PC-9 (cell line): ENCODE measurements around the gene KRT76. TPM values are rescaled to one million over a fixed set of nuclear protein-coding genes. Genes with fewer than 3 reads are reported as not detected.

ENCODE experiments used
- BruUV-seq: library from RNA; stranded (reverse); fragments of 400-500 nt; replicated peaks from 2 replicates; lab custom pipeline; 2021; lab: Mats Ljungman, UMichigan
- CTCF ChIA-PET: fragments of 300-600 bp; sonication (Branson Sonifier 250); formaldehyde crosslinking; loops from one replicate; lab custom pipeline; 2022; ENCODE audit warnings: antibody characterized with exemption; lab: Charles Lee
- POLR2A ChIA-PET: fragments of 300-600 bp; sonication (Branson Sonifier 250); formaldehyde crosslinking; loops from one replicate; lab custom pipeline; 2022; ENCODE audit warnings: antibody characterized with exemption; ENCODE audit not compliant: unreplicated experiment; lab: Charles Lee
- DNase-seq, 2 experiments: peaks; one replicate each; pipeline versions ENCODE4 v3.0.0 to v3.0.0-alpha.2; 2015 to 2022; ENCODE audit warnings: mixed read lengths in 1 of 2
- H2AFZ ChIP-seq: fragments of 200-600 bp; sonication (generic); 2 replicates; pipeline ENCODE4 v1.8.1; 2017; ENCODE audit warnings: antibody characterized with exemption
- H3F3A ChIP-seq: fragments of 200-600 bp; sonication (generic); 2 replicates; pipeline ENCODE4 v1.8.1; 2017; ENCODE audit warnings: antibody characterized with exemption, mild to moderate bottlenecking, low read depth; ENCODE audit not compliant: insufficient read depth
- H3K27ac ChIP-seq: fragments of 200-600 bp; sonication (generic); 2 replicates; pipeline ENCODE4 v1.6.1; 2016; ENCODE audit warnings: mixed run types
- H3K27me3 ChIP-seq: fragments of 200-600 bp; sonication (generic); 2 replicates; pipeline ENCODE4 v1.6.1; 2016; ENCODE audit warnings: low read depth, mixed run types; ENCODE audit not compliant: insufficient read depth
- H3K36me3 ChIP-seq: fragments of 200-600 bp; sonication (generic); 2 replicates; pipeline ENCODE4 v1.6.1; 2016; ENCODE audit warnings: low read depth, mixed run types
- H3K4me1 ChIP-seq: fragments of 200-600 bp; sonication (generic); replicated peaks from 2 replicates; pipeline ENCODE4 v1.6.1; 2016; ENCODE audit warnings: mixed run types; ENCODE audit not compliant: insufficient read depth
- H3K4me2 ChIP-seq: fragments of 200-600 bp; sonication (generic); 2 replicates; pipeline ENCODE4 v1.6.1; 2017; ENCODE audit warnings: mixed run types
- H3K4me3 ChIP-seq: fragments of 200-600 bp; sonication (generic); 2 replicates; pipeline ENCODE4 v1.6.1; 2016; ENCODE audit warnings: mixed run types
- H3K79me2 ChIP-seq: fragments of 200-600 bp; sonication (generic); 2 replicates; pipeline ENCODE4 v1.6.1; 2017; ENCODE audit warnings: low read depth, mixed run types
- H3K9me2 ChIP-seq: fragments of 200-600 bp; sonication (generic); 2 replicates; pipeline ENCODE4 v1.8.1; 2017; ENCODE audit warnings: mild to moderate bottlenecking; ENCODE audit not compliant: insufficient read depth
- H3K9me3 ChIP-seq: fragments of 200-600 bp; sonication (generic); 2 replicates; pipeline ENCODE4 v1.8.1; 2016; ENCODE audit warnings: low read depth; ENCODE audit not compliant: insufficient read depth
- H4K20me1 ChIP-seq: fragments of 200-600 bp; sonication (generic); 2 replicates; pipeline ENCODE4 v1.8.1; 2017; ENCODE audit not compliant: insufficient read depth
- CTCF ChIP-seq: fragments of 200-600 bp; sonication (generic); conservative IDR thresholded peaks from 2 replicates; pipeline ENCODE4 v1.6.1; 2017; ENCODE audit warnings: mixed run types, antibody characterized with exemption, mild to moderate bottlenecking, moderate library complexity
- EZH2 ChIP-seq: fragments of 200-600 bp; sonication (generic); IDR thresholded peaks from 2 replicates; pipeline ENCODE4 v1.8.0; 2017; ENCODE audit warnings: antibody characterized with exemption, low read depth
- intact Hi-C: fragments of 100-400 bp; cut with micrococcal nuclease; formaldehyde crosslinking; loops from one replicate; pipeline ENCODE4 v1.10.0; 2022; ENCODE audit not compliant: unreplicated experiment
- total RNA-seq: library from RNA; stranded (reverse); gene quantifications from 2 replicates; pipeline ENCODE4 v1.2.3, GENCODE V29; 2021

Gene KRT76
- total RNA-seq, 1 experiment from 2014 or later: not detected

- Histone ChIP-seq H3K9me2 (no peaks in the 10 kb centered on the region), H2AFZ (no peak overlapping the region), H4K20me1 (no peaks in the 10 kb centered on the region), H3K27me3 (no peaks in the 10 kb centered on the region), H3K9me3 (no peaks in the 10 kb centered on the region), H3F3A (no peaks in the 10 kb centered on the region), H3K36me3 (no peaks in the 10 kb centered on the region), H3K4me3 (no peak overlapping the region), H3K27ac (no peak overlapping the region), H3K4me2 (no peak overlapping the region), H3K4me1 (no peaks in the 10 kb centered on the region), H3K79me2 (no peaks in the 10 kb centered on the region)
- ChIA-PET CTCF (interaction anchor here (0.6 kb wide), 1 partner anchor 138 kb away, joined by 4 read pairs; no protein-coding TSS in a partner anchor), POLR2A (no interaction called here)
- no peak for TF ChIP-seq EZH2
- TF ChIP-seq CTCF: no peak
- no TSS peak for BruUV-seq
- intact Hi-C loops: loop anchor here (5.0 kb wide), 1 partner anchor 127 kb away; no protein-coding TSS in a partner anchor
- DNase-seq: no peak
Observed at GRCh38 chr12:52739963-52740362, 37.2 kb downstream of the KRT76 start.

- Histone ChIP-seq H3K36me3 (no peaks in the 10 kb centered on the region), H3K4me2 (no peak overlapping the region), H3K27me3 (peaks cover 33% of the 10 kb centered on the region), H4K20me1 (no peaks in the 10 kb centered on the region), H3K4me3 (no peak overlapping the region), H3K79me2 (no peaks in the 10 kb centered on the region), H2AFZ (no peak overlapping the region), H3K4me1 (no peaks in the 10 kb centered on the region), H3K27ac (no peak overlapping the region), H3K9me3 (no peaks in the 10 kb centered on the region), H3K9me2 (no peaks in the 10 kb centered on the region), H3F3A (no peaks in the 10 kb centered on the region)
- TF ChIP-seq CTCF (no peak), EZH2 (no peak)
- intact Hi-C loops: no loop called here
- DNase-seq: no peak
- ChIA-PET CTCF (no interaction called here), POLR2A (no interaction called here)
- no TSS peak for BruUV-seq
Observed at GRCh38 chr12:52735816-52736632, 41.1 kb downstream of the KRT76 start.

- TF ChIP-seq EZH2 (no peak), CTCF (no peak)
- H3K36me3 ChIP-seq: no peaks in the 10 kb centered on the region
- no peak overlapping the region for H3K4me2 ChIP-seq
- H3K27me3 ChIP-seq: peaks cover 41% of the 10 kb centered on the region
- H3F3A ChIP-seq: no peaks in the 10 kb centered on the region
- H2AFZ ChIP-seq: no peak overlapping the region
- no peak overlapping the region for H3K4me3 ChIP-seq
- H3K4me1 ChIP-seq: no peaks in the 10 kb centered on the region
- CTCF ChIA-PET: no interaction called here
- no peak overlapping the region for H3K27ac ChIP-seq
- no peak for DNase-seq
- POLR2A ChIA-PET: no interaction called here
- H3K79me2 ChIP-seq: no peaks in the 10 kb centered on the region
- intact Hi-C loops: no loop called here
- no peaks in the 10 kb centered on the region for H3K9me3 ChIP-seq
- BruUV-seq: no TSS peak
- no peaks in the 10 kb centered on the region for H3K9me2 ChIP-seq
- H4K20me1 ChIP-seq: no peaks in the 10 kb centered on the region
Observed at GRCh38 chr12:52735106-52735505, 42.0 kb downstream of the KRT76 start.
